Activated T-helper 2 cell treated with anti-CD3 and anti-CD28 coated beads, Interferon-gamma antibody, Interleukin-2, Interleukin-4, amounts not matched to agents 10 μg/mL and 5 μg/mL and 100 μg/mL, durations not matched to agents 14 hours and 24 hours and 36 hours (primary cell): ENCODE measurements around the gene AMIGO2. TPM values are rescaled to one million over a fixed set of nuclear protein-coding genes. Genes with fewer than 3 reads are reported as not detected.
A peak's percentile ranks its signal among the peaks of the same experiment; 100 is the strongest.
"Not testable (repeated sequence)": the region's sequence is repeated elsewhere in the genome, so short reads cannot be mapped to it uniquely, and the experiment has no call there.

Source experiments
- DNase-seq: peaks from one replicate; pipeline ENCODE4 v3.0.0; 2021; ENCODE audit warnings: low spot score
- H3K27ac Mint-ChIP-seq: one replicate; pipeline ENCODE4 v1.8.0; 2021; ENCODE audit warnings: mixed read lengths
- H3K27me3 Mint-ChIP-seq: one replicate; pipeline ENCODE4 v1.8.0; 2021; ENCODE audit warnings: low read depth, mixed read lengths
- H3K36me3 Mint-ChIP-seq: one replicate; pipeline ENCODE4 v1.8.0; 2021; ENCODE audit warnings: low read depth, mixed read lengths
- H3K4me1 Mint-ChIP-seq: one replicate; pipeline ENCODE4 v1.8.0; 2021; ENCODE audit warnings: low read depth, mixed read lengths
- H3K4me3 Mint-ChIP-seq: one replicate; pipeline ENCODE4 v1.8.0; 2021; ENCODE audit warnings: low read depth, mild to moderate bottlenecking, moderate library complexity, mixed read lengths
- H3K9me3 Mint-ChIP-seq: one replicate; pipeline ENCODE4 v1.8.0; 2021; ENCODE audit warnings: mixed read lengths
- intact Hi-C: fragments of 100-400 bp; cut with micrococcal nuclease; formaldehyde crosslinking; loops from one replicate; pipeline ENCODE4 v1.15.1; 2023
- total RNA-seq: library from RNA; stranded (reverse); gene quantifications from 2 replicates; pipeline ENCODE4 v1.2.3, GENCODE V29; 2022

Gene AMIGO2
- total RNA-seq, 1 donor from 2014 or later: 11.1 TPM

DNA sequence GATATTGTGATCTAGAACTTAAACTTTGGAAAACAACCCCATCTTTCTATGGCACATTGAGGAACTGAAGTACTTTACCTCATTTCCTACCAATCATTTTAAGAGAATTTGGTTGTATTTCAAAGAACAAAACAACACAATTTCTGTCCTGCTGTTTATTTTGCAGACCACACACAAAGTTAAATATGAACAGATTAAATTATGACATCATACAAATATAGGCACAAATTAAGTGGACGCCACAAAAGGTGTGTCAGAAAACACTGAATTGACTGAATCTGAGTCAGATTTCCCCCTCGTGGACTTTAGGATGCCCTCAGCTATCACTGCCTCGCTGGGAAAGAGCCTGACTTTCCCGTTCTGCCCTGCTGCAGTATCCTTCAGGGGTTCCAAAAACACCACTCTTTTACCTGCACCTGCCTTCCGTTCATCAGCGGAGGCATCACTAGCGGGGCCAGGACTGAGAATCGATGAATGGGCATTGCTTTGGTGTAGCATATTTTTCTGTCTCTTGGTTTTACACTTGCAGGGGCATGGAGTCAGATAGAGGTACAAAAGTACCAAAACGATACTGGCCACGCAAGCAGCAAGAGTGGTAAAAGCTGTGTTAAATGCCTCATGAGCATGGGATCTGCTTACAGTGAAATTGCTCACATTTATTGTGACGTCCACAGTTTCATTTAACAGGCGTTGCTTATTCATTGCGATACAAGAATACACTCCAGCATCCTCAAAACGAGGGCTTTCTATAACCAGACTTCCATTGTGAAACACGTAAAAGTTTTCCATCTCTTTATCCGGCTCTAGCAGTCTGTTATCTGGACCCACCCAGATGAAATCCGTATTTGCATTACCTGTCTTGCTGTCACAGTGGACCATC lies 2.3 kb downstream of the AMIGO2 start:
- Mint-ChIP-seq H3K9me3 (no peaks in the 10 kb centered on the region), H3K4me1 (peaks cover 42% of the 10 kb centered on the region), H3K36me3 (peaks cover 28% of the 10 kb centered on the region), H3K4me3 (peak overlapping the region; percentile 97), H3K27me3 (no peaks in the 10 kb centered on the region), H3K27ac (no peak overlapping the region)
- DNase-seq: no peak
- intact Hi-C loops: loop anchor here (2.0 kb wide), 1 partner anchor 229 kb away; no protein-coding TSS in a partner anchor

DNA sequence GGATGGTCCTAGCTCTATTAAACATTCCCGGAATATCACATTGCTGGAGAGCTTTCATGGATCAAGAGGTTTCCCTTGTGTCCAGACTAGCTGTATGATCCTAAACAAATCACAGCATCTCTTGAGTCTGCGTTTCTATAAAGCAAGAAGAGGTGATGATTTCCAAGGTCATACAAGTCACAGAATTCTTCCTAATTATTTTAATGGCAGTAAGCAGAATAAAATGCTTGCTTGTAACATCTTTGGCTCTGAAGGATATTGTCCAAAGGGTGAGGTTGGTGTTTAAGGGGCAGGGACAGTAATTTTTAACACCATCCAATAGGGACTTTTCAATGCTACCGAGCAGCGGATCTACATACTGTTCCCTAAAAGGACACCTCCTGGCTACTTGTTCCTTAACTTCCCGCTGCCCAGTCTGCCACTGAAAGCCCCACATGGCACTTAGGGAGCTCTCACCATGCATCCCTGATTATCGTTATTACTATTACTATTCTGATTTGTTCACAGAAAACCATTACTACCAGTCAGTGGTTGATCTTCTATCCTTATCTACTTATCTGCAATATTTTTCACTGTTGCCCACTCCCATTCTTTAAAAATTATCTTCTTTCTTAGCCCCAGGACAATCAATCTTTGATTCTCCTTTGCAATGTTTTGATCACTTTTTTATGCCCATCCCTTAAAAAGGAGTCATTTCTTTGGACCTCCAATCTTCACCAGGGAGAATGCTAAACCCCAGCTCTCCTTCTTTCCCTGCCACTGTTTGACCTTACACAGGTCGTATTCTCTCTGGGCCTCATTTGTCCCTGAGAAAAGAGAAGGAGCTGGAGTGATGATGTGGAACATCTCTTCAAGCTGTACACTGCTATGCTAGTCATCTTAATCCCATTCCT lies 4.3 kb downstream of the AMIGO2 start:
- peaks cover 24% of the 10 kb centered on the region for H3K36me3 Mint-ChIP-seq

DNA sequence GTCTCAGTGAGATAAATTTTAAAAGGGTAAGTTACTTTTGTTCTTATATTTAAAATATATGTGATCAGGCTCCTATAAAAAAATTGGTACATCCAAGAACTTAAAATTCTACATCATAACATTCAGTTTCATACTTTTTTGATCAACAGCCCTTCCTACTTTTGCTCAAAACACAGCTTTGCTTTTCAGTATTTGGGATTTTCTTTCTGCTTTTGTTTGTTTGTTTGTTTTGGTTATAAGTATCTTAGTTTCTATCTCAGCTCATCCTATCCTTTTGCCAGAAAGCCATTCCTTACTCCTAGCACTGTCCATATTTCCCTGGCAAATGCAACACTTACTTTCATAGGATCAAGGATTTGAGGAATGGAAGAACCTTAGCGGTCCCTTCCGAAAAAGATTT lies 5.0 kb downstream of the AMIGO2 start:
- Mint-ChIP-seq H3K4me1 (peaks cover 27% of the 10 kb centered on the region), H3K36me3 (peaks cover 22% of the 10 kb centered on the region), H3K27ac (no peak overlapping the region), H3K9me3 (no peaks in the 10 kb centered on the region), H3K27me3 (no peaks in the 10 kb centered on the region), H3K4me3 (no peak overlapping the region)
- no peak for DNase-seq
- intact Hi-C loops: no loop called here

More for the DNA sequence above, 4.3 kb downstream of the AMIGO2 start:
- DNase-seq: no peak
- H3K27ac Mint-ChIP-seq: no peak overlapping the region
- H3K9me3 Mint-ChIP-seq: no peaks in the 10 kb centered on the region
- H3K4me3 Mint-ChIP-seq: no peak overlapping the region
- H3K27me3 Mint-ChIP-seq: no peaks in the 10 kb centered on the region
- peaks cover 27% of the 10 kb centered on the region for H3K4me1 Mint-ChIP-seq
- intact Hi-C loops: no loop called here

DNA sequence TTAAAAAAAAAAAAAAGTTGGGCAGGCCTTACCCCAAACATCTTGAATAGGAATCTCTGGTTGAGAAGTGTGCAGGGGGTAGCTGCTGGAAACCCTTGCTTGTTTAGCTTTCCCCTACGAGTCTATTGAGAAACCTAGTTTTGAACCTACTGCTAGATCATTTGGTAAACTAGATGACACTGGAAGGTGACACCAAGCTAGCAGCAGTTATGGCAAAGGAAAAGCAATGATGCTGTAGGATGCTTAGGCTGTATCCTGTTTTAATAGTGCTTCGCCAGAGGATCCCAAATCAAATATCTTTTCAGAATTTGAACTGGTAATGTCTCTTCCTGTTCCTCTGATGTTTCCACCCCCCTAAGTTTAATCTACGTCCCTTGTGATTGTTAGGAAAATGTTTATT lies 5.8 kb downstream of the AMIGO2 start:
- Mint-ChIP-seq H3K4me1 (peaks cover 24% of the 10 kb centered on the region), H3K27me3 (no peaks in the 10 kb centered on the region), H3K27ac (no peak overlapping the region), H3K36me3 (peaks cover 17% of the 10 kb centered on the region), H3K4me3 (no peak overlapping the region), H3K9me3 (no peaks in the 10 kb centered on the region)
- intact Hi-C loops: no loop called here
- no peak for DNase-seq

DNA sequence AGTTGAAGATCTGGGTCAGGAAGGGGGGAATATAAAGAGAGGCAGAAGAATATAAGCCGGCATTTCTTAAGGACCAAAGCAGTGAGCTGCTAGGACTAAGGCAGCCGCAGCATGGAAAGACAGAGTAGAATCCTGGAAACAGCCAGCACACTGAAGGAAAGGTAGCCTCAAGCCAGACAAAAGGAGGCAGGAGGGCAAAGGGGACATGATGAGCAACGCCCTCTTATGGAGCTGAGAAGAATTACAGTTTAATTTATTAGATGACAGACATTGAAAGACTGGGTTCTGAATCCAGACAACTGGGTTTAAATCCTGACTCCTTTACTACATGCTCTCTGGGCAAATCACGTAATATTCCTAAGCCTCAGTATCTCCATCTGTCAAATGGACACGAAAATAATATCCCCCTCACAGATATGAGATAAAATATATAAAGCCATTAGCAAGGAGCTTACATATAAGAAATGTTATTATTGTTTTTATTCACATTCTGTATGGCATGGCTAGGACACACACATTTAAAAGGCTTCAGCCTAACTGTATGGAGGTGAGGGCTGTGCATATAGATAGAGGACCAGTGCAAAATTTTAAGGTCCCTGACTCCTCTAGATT lies 8.4 kb downstream of the AMIGO2 start:
- Mint-ChIP-seq H3K27ac (no peak overlapping the region), H3K36me3 (no peaks in the 10 kb centered on the region), H3K4me1 (peaks cover 16% of the 10 kb centered on the region), H3K27me3 (no peaks in the 10 kb centered on the region), H3K9me3 (no peaks in the 10 kb centered on the region), H3K4me3 (no peak overlapping the region)
- intact Hi-C loops: no loop called here
- no peak for DNase-seq

DNA sequence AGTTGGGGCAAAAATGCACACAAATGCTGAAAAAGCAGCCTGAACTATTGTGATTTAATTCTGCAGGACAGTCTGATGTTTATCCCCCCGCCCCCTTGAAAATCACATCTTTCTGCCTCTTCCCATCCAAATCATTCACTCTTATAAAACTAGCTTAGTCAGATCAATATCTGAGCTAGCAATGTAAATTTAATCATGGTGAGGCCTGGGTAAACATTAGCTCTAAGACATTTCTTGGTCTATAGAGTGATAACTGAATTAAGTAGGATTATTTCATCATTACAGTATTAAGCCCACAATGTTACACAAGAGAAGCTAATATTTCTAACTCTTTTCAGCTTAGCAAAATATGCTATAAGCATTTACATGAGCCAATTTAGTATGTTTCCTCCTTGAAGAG lies 9.4 kb downstream of the AMIGO2 start:
- no peak for DNase-seq
- Mint-ChIP-seq H3K9me3 (no peaks in the 10 kb centered on the region), H3K36me3 (no peaks in the 10 kb centered on the region), H3K4me1 (peaks cover 13% of the 10 kb centered on the region), H3K27ac (no peak overlapping the region), H3K4me3 (no peak overlapping the region), H3K27me3 (no peaks in the 10 kb centered on the region)
- intact Hi-C loops: no loop called here

DNA sequence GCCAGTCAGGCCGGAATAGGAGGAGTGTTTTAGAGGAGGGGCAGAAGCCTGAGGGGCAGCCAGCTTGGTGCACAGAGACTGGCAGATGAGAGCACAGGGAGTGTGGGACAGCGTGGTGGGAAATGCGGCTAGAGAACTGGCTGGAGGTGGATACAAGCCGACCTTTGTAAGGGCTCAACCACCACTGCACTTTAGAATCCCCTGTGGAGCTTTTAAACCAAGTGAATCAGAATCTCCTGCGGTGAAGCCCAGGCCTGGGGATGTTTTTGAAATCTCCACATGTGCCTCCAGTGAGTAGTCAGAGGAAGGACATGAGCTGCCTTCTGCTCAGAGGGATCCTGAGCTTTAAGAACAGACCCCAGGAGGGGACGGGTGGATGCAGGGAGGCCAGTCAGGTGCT lies 11.2 kb downstream of the AMIGO2 start:
- H3K4me3 Mint-ChIP-seq: no peak overlapping the region
- H3K27ac Mint-ChIP-seq: no peak overlapping the region
- no peak for DNase-seq
- no peaks in the 10 kb centered on the region for H3K27me3 Mint-ChIP-seq
- H3K4me1 Mint-ChIP-seq: peaks cover 13% of the 10 kb centered on the region
- no peaks in the 10 kb centered on the region for H3K36me3 Mint-ChIP-seq
- H3K9me3 Mint-ChIP-seq: no peaks in the 10 kb centered on the region
- intact Hi-C loops: no loop called here

DNA sequence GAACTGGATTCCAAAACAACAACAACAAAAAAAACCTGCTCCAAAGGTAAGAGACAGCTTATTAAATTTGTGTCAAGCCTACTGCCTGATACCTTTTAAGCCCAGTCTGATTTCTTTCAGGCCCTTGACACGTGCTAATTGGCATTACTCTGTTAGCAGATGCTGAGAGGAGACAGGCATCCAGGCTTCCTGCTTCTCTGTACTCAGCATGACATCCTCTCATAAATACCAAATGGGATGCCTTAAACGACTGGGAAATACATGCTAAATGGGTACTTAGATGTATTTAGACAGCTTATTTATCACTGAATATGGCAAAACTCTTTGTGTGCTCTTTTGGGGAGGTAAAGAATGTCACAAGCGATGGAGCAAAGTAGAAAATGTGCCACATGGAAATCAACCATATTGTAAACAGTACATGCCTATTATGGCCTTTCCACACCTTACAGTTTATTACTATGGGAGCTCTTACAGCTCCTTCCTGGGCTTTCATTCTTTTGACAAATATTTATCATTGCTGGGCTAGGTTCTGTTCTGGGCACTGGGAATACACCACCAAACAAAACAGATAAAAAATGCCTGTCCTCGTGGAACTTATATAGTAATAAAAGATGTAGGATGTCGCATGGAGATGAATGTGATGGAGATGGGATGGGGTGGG lies 11.9 kb downstream of the AMIGO2 start:
- H3K27ac Mint-ChIP-seq: no peak overlapping the region
- intact Hi-C loops: no loop called here
- peaks cover 13% of the 10 kb centered on the region for H3K4me1 Mint-ChIP-seq

DNA sequence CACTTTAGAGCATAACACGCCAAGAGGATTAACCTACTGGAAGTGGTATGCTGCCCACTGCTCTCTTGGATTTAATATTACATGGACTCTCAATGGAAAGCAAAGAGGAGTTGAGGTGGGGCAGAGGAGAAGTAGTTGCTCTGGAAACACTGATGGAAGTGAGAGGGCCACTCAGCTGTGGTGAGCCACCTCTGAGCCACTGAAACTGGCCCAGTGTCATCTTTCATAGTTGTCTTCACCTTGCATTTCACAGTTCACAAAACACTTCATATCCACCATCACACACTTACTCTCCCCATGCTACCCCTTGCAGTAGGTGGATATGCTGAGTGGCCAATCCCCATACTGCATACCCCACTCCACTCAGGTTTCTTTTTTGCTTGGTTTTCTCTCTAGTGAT lies 12.6 kb downstream of the AMIGO2 start:
- Mint-ChIP-seq H3K4me1 (peaks cover 13% of the 10 kb centered on the region), H3K4me3 (no peak overlapping the region), H3K27ac (peak overlapping the region; percentile 24), H3K9me3 (no peaks in the 10 kb centered on the region), H3K27me3 (no peaks in the 10 kb centered on the region), H3K36me3 (no peaks in the 10 kb centered on the region)
- no peak for DNase-seq
- intact Hi-C loops: no loop called here

More for the DNA sequence above, 11.9 kb downstream of the AMIGO2 start:
- DNase-seq: no peak
- H3K4me3 Mint-ChIP-seq: no peak overlapping the region
- no peaks in the 10 kb centered on the region for H3K9me3 Mint-ChIP-seq
- no peaks in the 10 kb centered on the region for H3K36me3 Mint-ChIP-seq
- no peaks in the 10 kb centered on the region for H3K27me3 Mint-ChIP-seq

DNA sequence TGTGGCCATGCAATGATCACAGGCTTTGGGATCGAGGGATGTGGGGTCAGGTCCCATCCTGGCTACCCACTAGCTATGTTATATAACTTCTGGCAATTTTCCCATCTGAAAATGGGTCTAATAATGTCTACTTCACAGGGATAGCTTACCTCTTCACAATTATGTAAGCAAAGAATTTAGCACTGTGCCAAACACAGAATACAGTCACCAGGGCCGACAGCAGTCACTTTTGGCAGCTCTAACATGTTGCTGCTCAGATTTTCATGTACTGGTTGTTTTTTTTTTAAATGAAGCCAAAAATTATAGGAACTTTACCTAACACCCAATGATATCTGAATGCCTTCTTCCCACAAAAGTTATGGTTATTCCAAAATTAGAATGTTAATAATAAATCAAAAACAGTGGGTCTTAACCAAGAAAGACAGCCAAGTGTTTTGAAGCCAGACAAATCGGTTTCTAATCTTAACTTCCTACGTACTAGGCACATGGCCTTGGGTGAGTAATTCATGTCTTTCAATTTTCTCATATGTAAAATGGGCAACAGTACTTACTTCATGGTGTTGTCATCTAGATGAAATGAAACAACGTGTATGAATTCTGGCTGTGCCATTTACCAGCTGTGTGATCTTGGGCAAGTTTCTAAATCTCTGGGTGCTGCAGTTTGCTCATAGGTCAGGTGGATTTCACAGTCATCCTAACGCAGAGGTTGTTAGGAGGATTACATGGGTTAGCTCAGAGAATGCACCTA lies 13.3 kb downstream of the AMIGO2 start:
- H3K4me1 Mint-ChIP-seq: peaks cover 13% of the 10 kb centered on the region
- H3K36me3 Mint-ChIP-seq: no peaks in the 10 kb centered on the region
- intact Hi-C loops: no loop called here
- no peak overlapping the region for H3K4me3 Mint-ChIP-seq
- no peak for DNase-seq
- peak overlapping the region; percentile 24 for H3K27ac Mint-ChIP-seq
- no peaks in the 10 kb centered on the region for H3K27me3 Mint-ChIP-seq
- no peaks in the 10 kb centered on the region for H3K9me3 Mint-ChIP-seq

DNA sequence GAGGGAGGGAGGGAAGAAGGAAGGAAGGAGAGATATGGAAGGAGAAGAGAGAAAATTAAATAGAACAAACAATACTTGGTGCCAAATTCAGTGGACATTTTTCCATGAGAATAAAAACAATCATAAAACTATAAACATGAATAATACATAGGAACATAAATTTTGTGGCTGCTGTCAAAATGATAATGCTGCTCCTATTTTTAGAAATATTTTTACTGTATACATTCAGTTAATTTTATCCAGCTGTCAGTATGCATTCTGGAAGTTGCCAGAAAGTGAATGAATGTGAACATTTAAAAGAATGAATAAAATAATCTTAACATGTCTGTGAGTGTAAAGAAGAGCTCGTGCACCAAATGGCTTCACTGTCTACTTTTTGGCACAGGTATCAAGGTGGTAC lies 14.2 kb downstream of the AMIGO2 start:
- H3K4me3 Mint-ChIP-seq: no peak overlapping the region
- intact Hi-C loops: no loop called here

DNA sequence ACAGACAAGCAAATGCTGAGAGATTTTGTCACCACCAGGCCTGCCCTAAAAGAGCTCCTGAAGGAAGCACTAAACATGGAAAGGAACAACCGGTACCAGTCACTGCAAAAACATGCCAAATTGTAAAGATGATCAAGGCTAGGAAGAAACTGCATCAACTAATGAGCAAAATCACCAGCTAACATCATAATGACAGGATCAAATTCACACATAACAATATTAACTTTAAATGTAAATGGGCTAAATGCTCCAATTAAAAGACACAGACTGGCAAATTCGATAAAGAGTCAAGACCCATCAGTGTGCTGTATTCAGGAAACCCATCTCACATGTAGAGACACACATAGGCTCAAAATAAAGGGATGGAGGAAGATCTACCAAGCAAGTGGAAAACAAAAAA lies 21.1 kb downstream of the AMIGO2 start:
- H3K27ac Mint-ChIP-seq, H3K36me3 Mint-ChIP-seq, DNase-seq, H3K27me3 Mint-ChIP-seq, H3K4me3 Mint-ChIP-seq, intact Hi-C loops, H3K4me1 Mint-ChIP-seq: not testable (repeated sequence)
- H3K9me3 Mint-ChIP-seq: peaks cover 15% of the 10 kb centered on the region

More for the DNA sequence above, 14.2 kb downstream of the AMIGO2 start:
- H3K9me3 Mint-ChIP-seq: no peaks in the 10 kb centered on the region
- no peaks in the 10 kb centered on the region for H3K27me3 Mint-ChIP-seq
- DNase-seq: no peak
- H3K27ac Mint-ChIP-seq: no peak overlapping the region
- peaks cover 11% of the 10 kb centered on the region for H3K4me1 Mint-ChIP-seq
- no peaks in the 10 kb centered on the region for H3K36me3 Mint-ChIP-seq
